GM20000 (cell line): ENCODE measurements around the gene DCLK3.

Experiments
- DNase-seq: peaks from one replicate; pipeline ENCODE4 v3.0.0; 2012; ENCODE audit warnings: low spot score
- TF ChIP-seq, protein P1 (sequence below): IDR thresholded peaks from 2 replicates; pipeline ENCODE4 v1.5.1; 2012; ENCODE audit warnings: mild to moderate bottlenecking, control low read depth; ENCODE audit errors: extremely low read depth, missing control alignments

DCLK3 gene

DNA sequence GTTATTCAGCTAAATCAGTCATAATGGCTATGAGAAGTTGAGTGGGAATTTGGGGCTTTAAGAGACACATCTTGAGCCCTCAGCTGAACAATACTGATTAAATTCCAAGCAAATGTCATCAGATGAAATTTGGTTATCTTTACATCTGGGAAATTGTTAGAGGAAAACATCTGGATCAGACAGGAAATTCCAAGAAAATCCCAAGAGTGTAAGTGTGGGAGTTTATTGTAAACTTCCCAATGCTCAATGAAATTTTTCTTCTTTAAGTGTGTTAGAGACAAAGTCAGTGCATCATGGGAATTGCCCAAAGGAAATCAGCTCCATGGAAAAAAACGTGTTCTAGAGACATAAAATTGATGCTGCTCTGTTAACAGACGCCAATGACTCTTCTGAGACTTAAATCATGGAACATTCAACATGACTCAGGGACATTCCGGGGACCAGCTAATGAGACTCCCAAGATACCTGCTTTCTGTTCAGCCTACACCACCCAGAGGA lies 19.8 kb upstream of the DCLK3 start:
- TF ChIP-seq, protein P1, sequence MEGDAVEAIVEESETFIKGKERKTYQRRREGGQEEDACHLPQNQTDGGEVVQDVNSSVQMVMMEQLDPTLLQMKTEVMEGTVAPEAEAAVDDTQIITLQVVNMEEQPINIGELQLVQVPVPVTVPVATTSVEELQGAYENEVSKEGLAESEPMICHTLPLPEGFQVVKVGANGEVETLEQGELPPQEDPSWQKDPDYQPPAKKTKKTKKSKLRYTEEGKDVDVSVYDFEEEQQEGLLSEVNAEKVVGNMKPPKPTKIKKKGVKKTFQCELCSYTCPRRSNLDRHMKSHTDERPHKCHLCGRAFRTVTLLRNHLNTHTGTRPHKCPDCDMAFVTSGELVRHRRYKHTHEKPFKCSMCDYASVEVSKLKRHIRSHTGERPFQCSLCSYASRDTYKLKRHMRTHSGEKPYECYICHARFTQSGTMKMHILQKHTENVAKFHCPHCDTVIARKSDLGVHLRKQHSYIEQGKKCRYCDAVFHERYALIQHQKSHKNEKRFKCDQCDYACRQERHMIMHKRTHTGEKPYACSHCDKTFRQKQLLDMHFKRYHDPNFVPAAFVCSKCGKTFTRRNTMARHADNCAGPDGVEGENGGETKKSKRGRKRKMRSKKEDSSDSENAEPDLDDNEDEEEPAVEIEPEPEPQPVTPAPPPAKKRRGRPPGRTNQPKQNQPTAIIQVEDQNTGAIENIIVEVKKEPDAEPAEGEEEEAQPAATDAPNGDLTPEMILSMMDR: no peak
- DNase-seq: no peak

DNA sequence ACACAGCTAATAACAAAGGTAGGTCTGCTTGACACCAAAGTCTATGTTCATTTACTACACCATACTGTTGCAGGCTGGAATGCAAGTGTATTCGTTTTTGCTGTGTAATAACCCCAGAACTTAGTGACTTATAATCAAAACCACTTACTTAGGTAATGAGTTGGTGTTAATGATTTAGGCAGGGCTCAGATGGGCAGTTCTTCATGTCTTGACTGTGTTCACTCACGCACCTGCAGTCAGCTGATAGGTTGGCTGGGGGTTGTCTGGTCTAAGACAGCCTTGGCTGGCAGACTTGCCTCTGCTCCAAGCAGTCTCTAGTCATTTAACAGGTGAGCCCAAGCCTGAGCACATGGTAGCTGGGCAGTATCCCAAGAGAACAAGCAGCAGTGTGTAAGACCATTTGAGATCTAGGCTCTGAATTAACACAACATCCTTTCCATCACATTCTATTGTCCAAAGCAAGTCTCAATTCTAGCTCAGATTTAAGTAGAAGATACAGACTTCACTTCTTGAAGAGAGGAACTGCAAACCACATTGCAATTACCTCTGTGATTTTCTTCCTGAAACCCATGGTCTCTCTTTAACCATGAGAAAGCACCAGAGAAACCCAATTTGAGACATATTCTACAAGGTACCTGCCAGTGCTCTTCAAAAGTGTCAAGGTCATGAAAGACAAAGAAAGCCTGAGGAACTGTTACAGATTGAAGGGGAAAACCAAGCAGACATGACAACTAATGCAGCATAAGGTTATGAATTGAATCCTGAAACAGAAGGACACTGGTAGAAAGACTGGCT lies 13.3 kb upstream of the DCLK3 start:
- DNase-seq: no peak
- TF ChIP-seq, protein P1: no peak

DNA sequence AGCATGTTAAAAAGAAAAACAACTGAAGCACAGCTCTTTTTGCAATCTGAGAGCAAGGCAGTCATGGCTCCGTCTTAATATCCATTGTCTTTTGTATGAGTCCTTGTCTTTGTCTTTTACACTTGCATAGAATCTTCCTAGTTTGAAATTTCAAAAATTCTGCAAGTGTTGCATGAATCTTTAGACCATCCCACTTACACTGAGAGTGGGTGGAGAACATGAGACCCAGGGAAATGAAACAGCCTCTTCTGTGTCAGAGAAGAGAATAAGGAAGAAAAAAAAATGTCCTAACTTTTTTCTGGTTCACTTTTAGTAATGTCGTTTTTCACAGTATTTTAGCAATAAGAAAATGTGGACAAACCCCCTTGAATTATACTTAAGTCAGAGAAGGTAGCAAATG lies 12.1 kb upstream of the DCLK3 start:
- TF ChIP-seq, protein P1: no peak
- no peak for DNase-seq

DNA sequence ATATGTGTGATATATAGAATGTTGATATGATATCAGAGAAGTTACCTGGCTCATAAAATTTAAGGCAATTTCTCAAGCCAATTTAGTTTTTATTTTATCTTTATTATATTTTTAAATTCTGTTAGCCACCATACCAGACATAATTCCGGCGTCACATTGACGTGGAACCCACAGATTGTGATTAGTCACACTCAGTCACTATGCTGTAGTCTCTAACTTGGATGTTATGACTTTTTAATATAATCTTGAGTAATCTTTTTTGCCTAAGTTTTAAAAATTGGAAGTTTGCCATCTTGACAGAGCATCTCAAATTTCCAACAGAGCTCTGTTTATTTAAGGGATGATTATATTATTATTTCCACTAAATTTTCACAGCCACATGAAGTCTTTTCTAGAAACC lies 9.7 kb upstream of the DCLK3 start:
- DNase-seq: no peak
- TF ChIP-seq, protein P1: no peak

DNA sequence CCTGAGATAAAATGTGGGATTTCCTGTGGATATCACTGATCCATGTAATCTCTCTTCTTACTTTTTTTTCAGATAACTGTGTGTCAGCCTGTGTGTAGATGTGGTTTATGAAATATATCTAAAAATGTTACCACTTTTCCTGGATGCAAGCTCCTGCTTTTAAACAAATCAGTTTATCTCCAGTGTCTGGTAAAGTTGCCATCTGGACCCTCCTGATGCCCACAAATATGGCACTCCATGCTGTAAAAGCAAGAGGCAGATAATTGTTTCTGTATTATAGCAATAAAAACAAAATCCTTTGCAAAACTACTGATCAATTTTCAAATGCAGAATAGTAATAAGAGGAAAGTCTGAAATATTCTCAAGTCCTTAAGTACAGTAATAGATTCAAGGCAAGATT lies 7.6 kb upstream of the DCLK3 start:
- TF ChIP-seq, protein P1: no peak

DNA sequence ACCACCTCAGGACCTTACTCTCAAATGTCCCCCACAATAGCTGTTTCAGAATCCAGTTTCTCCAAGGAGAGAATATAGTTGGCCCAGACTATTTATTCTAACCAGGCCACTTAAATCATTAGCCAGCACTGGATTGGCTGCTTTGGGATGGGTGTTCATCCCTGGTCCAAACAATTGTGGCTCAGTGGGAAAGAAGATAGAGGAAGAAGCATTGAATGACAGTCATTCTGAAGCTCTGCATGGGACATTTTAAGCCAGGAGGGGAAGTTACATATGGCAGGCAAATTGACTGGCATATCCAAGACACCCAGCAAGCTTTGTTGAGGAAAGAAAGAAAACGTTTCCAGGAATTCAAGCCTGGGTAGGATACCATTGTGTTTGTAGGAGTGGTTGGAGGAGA lies 5.6 kb upstream of the DCLK3 start:
- DNase-seq: no peak

More for the DNA sequence above, 7.6 kb upstream of the DCLK3 start:
- DNase-seq: no peak

DNA sequence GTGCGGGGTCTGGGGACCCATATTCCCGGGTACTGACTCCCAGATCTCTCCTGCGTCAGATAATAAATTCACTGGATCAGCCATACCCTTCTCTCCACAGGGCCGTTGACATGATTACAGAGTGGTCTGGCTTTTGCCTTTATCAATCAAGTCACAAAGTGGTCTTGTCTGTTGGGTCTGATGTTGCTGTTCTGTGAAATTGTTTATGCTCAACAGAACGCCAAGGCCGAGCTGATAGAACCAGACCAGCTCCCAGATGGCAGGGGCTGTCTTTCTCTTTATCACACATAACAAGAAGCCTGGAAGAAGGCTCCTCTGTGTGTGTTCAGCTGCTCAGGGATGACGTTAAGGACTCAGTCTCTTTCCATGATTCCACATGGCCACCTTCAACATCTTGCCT lies 751 bp upstream of the DCLK3 start:
- no peak for DNase-seq
- TF ChIP-seq, protein P1: no peak

More for the DNA sequence above, 5.6 kb upstream of the DCLK3 start:
- TF ChIP-seq, protein P1: no peak
